Right lung (tissue), 10 donors: ENCODE measurements around the gene MFSD8. TPM values are rescaled to one million over a fixed set of nuclear protein-coding genes. Genes with fewer than 3 reads are reported as not detected.
"Not testable (repeated sequence)": the region's sequence is repeated elsewhere in the genome, so short reads cannot be mapped to it uniquely, and the experiment has no call there.

Experiments used
- DNase-seq, 2 donors: peaks; one replicate each; pipeline ENCODE4 v3.0.0-alpha.2; 2013
- long read RNA-seq, 8 donors: transcript quantifications; one replicate each; lab custom pipeline, GENCODE V29; 2026
- polyA plus RNA-seq, 5 donors: library from polyadenylated mRNA; unstranded; fragments of 120-200 nt; gene quantifications; one replicate each; pipeline versions ENCODE4 v1.2.1 to v1.2.3, GENCODE V29; 2013; ENCODE audit warnings: inconsistent platforms in 1 of 5, low replicate concordance in 1 of 5; ENCODE audit not compliant: insufficient read length in 5 of 5, insufficient read depth in 1 of 5

The MFSD8 gene
- polyA plus RNA-seq = 10 to 100 TPM; 25.2 to 40.6 (median 28.2) TPM
- long read RNA-seq, donor 1, full-length matches to known transcripts = 6 of 11 reads
- long read RNA-seq, donor 1, partial matches to known transcripts = 5 of 11 reads
- long read RNA-seq, donor 1, other reads (novel, unspliced or antisense) = 0 of 11 reads
- long read RNA-seq, donor 2, full-length matches to known transcripts = 2 of 9 reads
- long read RNA-seq, donor 2, partial matches to known transcripts = 7 of 9 reads
- long read RNA-seq, donor 2, other reads (novel, unspliced or antisense) = 0 of 9 reads
- long read RNA-seq, donor 3, full-length matches to known transcripts = 6 of 6 reads
- long read RNA-seq, donor 3, partial matches to known transcripts = 0 of 6 reads
- long read RNA-seq, donor 3, other reads (novel, unspliced or antisense) = 0 of 6 reads
- long read RNA-seq, donor 4, partial matches to known transcripts = 0 of 5 reads
- long read RNA-seq, donor 4, other reads (novel, unspliced or antisense) = 0 of 5 reads
- long read RNA-seq, donor 5, full-length matches to known transcripts = 11 of 16 reads
- long read RNA-seq, donor 5, partial matches to known transcripts = 0 of 16 reads
- long read RNA-seq, donor 5, other reads (novel, unspliced or antisense) = 5 of 16 reads
- long read RNA-seq, donor 6, full-length matches to known transcripts = 5 of 5 reads
- long read RNA-seq, donor 6, partial matches to known transcripts = 0 of 5 reads
- long read RNA-seq, donor 6, other reads (novel, unspliced or antisense) = 0 of 5 reads
- long read RNA-seq, donor 7, full-length matches to known transcripts = 3 of 3 reads
- long read RNA-seq, donor 7, partial matches to known transcripts = 0 of 3 reads
- long read RNA-seq, donor 7, other reads (novel, unspliced or antisense) = 0 of 3 reads
- long read RNA-seq, donor 8, partial matches to known transcripts = 0 of 2 reads
- long read RNA-seq, donor 8, other reads (novel, unspliced or antisense) = 0 of 2 reads

GRCh38 chr4:127965062-127965802, at the start of gene MFSD8, which contains the start of gene ABHD18:
TSS of gene MFSD8 (minus strand) at chr4:127965173. CDS start at chr4:127965133, 40 bp downstream.
TSS of gene ABHD18 (plus strand) at chr4:127965406. CDS start at chr4:127982956, 17,550 bp downstream.
- peak; percentile 97 for DNase-seq

DNA sequence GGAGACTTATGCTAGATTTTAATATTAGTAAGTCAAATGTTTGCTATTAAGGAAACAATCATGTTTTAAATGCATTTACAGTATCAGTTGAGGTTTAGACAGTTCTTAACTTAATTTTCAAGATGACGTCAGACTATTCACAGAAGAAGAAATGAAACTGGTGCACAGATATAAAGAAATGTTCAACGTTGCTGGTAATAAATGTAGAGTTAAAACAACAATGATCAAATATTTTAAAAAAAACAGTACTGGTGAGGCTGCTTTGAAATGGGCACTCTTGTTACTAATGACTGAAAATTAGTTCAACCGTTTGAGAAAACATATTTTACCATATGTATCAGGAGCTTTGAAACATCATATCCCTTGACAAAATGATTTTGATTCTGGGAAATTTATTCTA, 44.5 kb upstream of the MFSD8 start:
- DNase-seq = no peak

GRCh38 chr4:128006592-128006991, 41.6 kb upstream of the MFSD8 start:
- DNase-seq = no peak

DNA sequence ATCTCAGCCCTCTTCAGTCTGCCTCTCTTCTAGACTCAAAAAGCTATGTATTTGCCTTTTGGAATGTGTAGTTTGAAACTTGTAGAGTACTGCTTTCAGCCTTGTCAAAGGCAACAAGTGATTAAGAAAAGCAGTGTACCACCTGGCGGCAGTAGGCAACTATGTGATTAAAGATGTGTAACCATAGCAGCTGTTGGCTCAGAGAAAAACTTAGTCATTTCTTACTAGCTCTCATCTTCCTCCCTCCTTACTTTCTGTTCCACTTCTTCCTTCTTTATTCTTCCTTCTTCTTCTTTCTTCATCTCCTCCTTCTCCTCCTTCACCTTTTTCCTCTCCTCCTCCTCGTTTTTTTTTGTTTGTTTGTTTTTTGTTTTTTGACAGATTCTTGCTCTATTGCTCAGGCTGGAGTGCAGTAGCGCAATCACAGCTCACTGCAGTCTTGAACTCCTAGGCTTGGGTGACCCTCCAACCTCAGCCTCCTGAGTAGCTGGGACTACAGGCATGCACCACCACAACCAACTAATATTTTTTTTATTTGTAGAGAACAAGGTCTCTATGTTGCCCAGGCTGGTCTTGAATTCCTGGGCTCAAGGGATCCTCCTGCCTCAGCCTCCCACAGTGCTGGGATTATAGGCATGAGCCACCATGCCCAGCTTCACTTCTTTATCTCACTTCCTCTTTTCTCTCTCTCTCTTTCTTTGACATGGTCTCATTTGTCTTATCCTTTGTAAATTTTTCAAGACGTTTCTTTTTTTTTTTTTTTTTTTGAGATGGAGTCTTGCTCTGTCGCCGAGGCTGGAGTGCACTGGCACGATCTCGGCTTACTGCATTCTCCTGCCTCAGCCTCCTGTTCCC, 32.8 kb upstream of the MFSD8 start:
- DNase-seq = no peak

DNA sequence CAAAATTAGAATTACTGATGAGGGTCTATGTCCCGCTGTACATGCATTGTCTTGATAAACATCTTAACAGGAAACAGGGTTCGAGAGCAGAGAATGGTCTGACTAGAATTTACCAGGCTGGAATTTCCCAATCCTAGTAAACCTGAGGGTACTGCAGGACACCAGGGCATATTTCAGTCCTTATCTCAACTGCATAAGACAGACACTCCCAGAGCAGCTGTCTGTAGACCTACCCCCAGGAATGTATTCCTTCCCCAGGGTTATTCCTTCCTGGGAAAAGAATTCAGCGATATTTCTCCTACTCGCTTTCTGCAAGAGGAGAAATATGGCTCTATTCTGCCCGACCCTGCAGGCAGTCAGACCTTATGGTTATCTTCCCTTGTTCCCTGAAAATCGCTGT, 31.5 kb upstream of the MFSD8 start:
- not testable (repeated sequence) for DNase-seq

DNA sequence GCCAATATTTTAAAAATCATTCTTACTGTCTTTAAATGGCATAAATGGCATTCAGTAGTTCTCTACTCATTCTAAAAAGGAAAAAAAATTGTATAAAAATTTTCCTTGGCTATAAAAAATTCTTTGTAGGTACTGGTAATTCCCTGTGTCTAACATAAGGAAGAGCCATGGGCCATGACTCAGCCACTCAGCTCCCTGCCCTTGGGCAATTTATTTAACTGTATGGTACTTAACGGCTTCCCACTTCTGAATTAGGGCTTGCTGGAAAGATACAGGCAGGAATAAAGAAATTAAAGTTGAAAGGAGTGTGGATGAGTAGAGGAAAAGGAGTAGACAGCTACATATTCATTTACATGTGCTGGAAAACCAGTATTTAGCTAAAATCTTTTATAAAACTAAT, 30.8 kb upstream of the MFSD8 start:
- DNase-seq = no peak

DNA sequence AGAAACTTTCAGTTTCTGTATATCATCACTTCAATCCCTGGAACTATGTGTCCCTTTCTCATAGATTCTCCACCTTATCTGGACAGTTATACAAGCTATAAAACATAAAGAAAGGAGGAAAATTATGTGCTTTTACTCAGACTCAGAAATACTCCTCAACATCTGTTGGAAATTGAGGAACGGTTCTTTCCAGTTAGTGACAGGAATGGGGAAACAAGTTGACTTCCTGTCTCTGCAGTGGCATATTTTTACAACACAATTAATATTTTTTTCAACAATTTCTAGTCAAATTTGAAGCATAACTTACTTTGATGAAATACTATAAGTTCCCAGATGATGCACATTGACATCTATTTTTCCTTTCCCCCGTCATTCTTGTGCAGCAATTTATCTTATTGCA, 28.2 kb upstream of the MFSD8 start:
- DNase-seq = no peak

GRCh38 chr4:127988638-127989037, 23.7 kb upstream of the MFSD8 start:
- DNase-seq = no peak

- no peak for DNase-seq
Measured at GRCh38 chr4:127985989-127986388, 21.0 kb upstream of the MFSD8 start.

DNA sequence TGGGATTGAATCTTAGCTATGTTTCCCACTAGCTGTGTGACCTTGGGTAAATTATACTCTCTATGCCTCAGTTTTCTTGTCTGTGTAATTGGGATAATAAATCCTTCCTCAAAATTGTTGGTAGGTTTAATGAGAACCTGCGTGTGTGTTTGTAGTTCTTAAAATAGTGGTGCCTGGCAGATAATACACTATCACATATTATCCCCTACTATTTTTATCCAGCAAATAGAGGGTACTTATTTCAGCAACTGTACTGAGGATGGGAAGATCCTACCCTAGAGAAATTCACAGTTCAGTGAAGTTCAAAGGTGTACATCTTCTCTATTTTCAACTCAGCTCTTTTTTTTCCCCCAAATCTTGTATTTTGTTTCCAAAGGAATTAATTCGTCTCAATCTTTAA, 17.5 kb upstream of the MFSD8 start:
- DNase-seq = no peak

- no peak for DNase-seq
Measured at GRCh38 chr4:127978930-127979329, 14.0 kb upstream of the MFSD8 start.

DNA sequence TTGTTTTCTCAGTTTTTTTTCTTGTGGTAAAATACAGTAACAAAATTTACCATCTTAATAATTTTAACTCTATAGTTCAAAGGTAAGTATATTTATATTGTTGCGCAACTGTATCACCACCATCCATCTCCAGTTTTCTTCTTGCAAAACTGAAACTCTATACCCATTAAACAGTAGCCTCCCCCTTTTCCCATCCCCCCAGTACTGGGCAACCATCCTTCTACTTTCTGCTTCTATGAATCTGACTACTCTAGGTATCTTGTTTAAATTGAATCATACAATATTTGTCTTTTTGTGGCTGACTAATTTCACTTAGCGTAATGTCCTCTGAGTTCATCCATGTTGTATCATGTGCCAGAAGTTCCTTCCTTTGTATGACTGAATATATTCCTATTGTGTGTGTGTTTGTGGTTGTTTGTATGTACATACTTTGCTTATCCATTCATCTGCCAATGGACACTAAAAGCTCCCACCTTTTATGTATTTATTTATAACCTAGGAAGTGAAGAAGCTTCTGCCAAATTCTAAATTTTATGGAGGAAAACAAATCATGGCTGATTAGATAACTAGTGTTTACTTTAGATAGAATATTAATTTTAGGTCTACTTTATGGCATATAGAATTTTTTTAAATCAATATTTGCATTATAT, 10.3 kb upstream of the MFSD8 start:
- DNase-seq = no peak

GRCh38 chr4:127970925-127971324, 6.0 kb upstream of the MFSD8 start:
- DNase-seq = not testable (repeated sequence)

GRCh38 chr4:127968586-127968985, 3.6 kb upstream of the MFSD8 start:
- DNase-seq = no peak

GRCh38 chr4:127967141-127967775, 2.3 kb upstream of the MFSD8 start:
- no peak for DNase-seq

DNA sequence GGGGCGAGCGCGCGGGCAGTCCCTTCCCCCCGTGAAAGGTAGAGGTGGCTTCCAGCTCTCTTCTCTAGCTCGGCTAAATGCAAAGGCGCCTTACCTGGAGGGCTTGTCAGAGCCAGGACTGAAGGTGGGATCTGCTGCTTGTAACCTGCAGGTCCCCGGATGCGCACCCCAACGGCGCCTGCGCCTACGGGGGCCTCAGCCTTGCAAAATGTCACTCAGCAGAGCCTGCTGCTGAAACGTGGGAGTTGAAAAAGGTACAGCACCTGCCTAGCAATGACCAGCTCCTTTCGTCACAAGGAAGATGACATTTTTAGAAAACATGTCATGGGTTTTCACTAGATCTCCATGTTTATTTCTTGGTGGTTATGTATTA, 816 bp upstream of the MFSD8 start:
- no peak for DNase-seq

GRCh38 chr4:127964426-127965061, 429 bp downstream of the MFSD8 start:
- DNase-seq = peak in 1 of 2 donors; percentile 6

GRCh38 chr4:127963633-127964398, 1.2 kb downstream of the MFSD8 start:
- DNase-seq = not testable (repeated sequence)
